ENCODE data around the gene ANKFN1.
"Not testable (repeated sequence)": the region's sequence is repeated elsewhere in the genome, so short reads cannot be mapped to it uniquely, and the experiment has no call there.

ANKFN1 gene

GRCh38 chr17:56317351-56318208, 164.3 kb downstream of the ANKFN1 start:
- H3K27ac ChIP-seq: no peak overlapping the region

GRCh38 chr17:56319531-56319930, 166.3 kb downstream of the ANKFN1 start:
- no peak overlapping the region for H3K27ac ChIP-seq
- no peak overlapping the region for H3K4me3 ChIP-seq

More at GRCh38 chr17:56317351-56318208, 164.3 kb downstream of the ANKFN1 start:
- no peak overlapping the region for H3K4me3 ChIP-seq

GRCh38 chr17:56320443-56320842, 167.2 kb downstream of the ANKFN1 start:
- H3K4me3 ChIP-seq: no peak overlapping the region
- H3K27ac ChIP-seq: no peak overlapping the region

GRCh38 chr17:56322991-56323390, 169.7 kb downstream of the ANKFN1 start:
- Histone ChIP-seq H3K4me3 (no peak overlapping the region), H3K27ac (no peak overlapping the region)

DNA sequence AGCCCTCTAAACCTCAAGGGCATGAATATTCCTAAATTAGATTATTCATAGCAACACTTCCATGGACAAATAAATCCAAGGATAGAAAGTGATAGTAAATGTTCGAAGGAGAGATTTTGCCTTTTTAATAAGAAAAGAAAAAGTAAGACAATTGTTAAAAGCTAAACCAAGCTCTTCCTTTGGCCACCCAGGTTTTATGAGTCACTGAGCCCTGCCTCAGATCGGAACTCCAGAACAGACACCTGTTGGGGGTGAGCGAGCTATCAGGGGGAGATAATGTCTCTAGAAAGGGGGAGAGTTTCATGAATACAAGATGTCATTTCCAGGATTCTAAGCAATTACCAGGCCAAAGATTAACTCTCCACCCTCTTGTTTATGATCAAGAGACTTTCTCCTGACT, 171.4 kb downstream of the ANKFN1 start:
- H3K4me3 ChIP-seq: no peak overlapping the region
- H3K27ac ChIP-seq: no peak overlapping the region

- Histone ChIP-seq H3K27ac (no peak overlapping the region), H3K4me3 (no peak overlapping the region)
Measured at GRCh38 chr17:56325313-56326000, 172.2 kb downstream of the ANKFN1 start.

DNA sequence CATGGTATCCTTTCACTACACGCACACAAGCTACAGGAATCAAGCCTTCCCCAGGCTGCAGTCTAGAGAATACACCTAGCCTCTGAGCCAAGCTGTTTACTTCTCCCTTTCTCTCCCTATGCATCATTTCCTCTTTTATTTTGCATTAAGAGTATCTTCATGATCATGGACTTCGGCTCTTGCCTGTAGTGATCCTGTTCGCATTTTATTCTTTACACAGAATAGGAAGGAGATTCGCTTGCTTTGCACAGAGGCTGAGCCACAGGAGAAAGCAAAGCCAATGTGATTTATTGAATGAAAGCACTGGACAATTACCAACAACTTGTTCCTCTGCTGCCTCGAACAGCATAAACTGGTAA, 172.7 kb downstream of the ANKFN1 start:
- Histone ChIP-seq H3K27ac (no peak overlapping the region), H3K4me3 (no peak overlapping the region)

GRCh38 chr17:56347639-56348038, 194.4 kb downstream of the ANKFN1 start:
- no peak overlapping the region for H3K4me3 ChIP-seq
- H3K27ac ChIP-seq: no peak overlapping the region

- no peak overlapping the region for H3K4me3 ChIP-seq
- no peak overlapping the region for H3K27ac ChIP-seq
Measured at GRCh38 chr17:56350592-56350991, 197.3 kb downstream of the ANKFN1 start.

DNA sequence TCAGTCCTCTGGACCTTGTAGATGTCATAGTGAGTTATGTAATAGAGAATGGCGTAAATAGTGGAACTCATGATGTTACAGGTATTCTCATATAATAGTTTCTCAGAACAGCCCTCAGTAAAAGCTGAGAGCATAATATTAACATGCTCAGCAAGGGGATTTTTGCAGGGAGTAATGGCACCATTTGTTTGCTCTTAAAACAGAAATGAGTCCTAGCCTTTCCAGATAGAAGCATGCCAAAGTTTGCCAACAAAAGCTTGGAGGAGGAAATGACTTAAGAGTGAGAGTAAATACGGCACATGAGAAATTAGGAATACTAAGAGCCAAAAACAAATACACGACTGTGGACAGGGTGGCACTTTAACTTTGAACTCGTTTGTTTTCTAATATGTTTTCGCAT, 198.4 kb downstream of the ANKFN1 start:
- Histone ChIP-seq H3K4me3 (no peak overlapping the region), H3K27ac (no peak overlapping the region)

DNA sequence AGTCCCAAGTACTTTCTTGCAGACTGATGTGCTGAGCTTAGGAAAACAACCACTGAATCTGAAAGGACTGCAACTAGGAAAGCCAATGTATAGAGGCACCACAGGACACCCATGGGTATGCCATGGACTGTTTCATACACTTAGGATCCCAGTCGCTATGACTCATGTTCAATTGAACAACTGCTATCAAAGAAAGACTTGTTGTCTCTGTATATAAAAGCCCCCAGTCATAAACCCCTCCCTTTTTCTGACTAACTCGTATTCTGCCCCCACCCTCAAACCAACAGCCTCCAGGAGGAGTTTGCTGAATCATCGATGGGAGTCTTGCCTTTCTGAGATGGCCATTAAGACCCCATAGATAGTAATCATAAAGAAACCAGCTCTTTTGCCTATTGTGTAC, 205.4 kb downstream of the ANKFN1 start:
- no peak overlapping the region for H3K4me3 ChIP-seq

GRCh38 chr17:56359518-56359917, 206.2 kb downstream of the ANKFN1 start:
- Histone ChIP-seq H3K27ac (no peak overlapping the region), H3K4me3 (no peak overlapping the region)

More for the DNA sequence above, 205.4 kb downstream of the ANKFN1 start:
- no peak overlapping the region for H3K27ac ChIP-seq

DNA sequence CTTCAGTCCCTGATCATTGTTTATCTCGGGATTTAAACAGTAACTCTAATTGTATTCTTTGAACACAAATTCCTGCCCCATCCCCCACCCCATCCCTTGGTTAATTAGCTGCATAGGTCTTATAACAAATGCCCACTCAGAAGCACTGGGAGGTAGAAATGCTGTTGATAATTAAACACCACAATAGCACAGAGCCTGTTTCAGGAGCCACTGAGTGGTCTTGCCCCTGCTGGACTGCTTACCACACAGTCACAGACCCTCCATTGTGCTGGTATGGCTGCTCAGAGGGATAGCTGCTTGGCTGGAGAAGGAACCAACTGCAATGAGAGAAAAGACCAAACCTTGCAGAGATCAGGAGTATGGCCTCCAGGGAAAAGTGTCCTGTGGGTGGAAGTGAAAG, 214.1 kb downstream of the ANKFN1 start:
- H3K4me3 ChIP-seq: no peak overlapping the region
- no peak overlapping the region for H3K27ac ChIP-seq

- Histone ChIP-seq H3K4me3 (no peak overlapping the region), H3K27ac (no peak overlapping the region)
Measured at GRCh38 chr17:56373981-56374833, 220.9 kb downstream of the ANKFN1 start.

DNA sequence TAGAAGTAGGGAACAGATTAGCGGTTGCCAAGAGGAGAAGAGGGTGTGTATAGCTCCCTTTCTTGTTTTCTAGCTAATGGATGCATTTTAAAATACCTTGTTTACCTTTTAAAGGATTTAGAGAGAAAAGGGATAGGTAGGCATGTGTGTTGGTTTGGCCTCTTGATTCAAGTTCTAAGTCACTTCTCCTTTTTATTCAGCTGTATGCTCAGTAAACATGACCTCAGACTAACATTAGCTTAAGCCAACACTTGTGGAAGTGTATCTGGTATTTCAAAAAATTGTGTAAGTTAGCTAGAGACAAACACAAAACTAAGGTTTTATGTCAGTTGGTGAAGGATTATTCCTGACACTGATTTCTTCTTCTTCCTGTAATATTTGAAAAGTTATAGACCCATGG, 236.1 kb downstream of the ANKFN1 start:
- no peak overlapping the region for H3K27ac ChIP-seq

DNA sequence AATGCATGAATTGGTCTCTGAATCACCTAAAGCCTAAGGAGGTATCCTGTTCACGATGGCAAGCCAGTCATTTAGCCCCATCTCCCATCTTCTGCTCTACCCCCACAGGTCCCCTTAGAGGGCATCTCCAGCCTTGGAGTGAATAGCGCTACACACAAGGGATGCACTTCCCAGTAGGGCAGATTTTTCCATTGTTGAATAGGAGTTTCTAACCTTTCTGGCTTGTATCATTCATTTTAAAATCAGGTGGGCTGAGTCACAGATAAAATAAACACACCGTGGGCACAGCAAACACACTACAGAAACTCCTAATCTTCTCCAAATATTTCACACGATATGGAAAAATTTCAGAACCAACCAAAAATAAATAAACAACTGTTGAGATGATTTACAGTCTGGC, 239.0 kb downstream of the ANKFN1 start:
- Histone ChIP-seq H3K4me3 (no peak overlapping the region), H3K27ac (no peak overlapping the region)

More for the DNA sequence above, 236.1 kb downstream of the ANKFN1 start:
- no peak overlapping the region for H3K4me3 ChIP-seq

- H3K27ac ChIP-seq: no peak overlapping the region
- no peak overlapping the region for H3K4me3 ChIP-seq
Measured at GRCh38 chr17:56393156-56393555, 239.9 kb downstream of the ANKFN1 start.

DNA sequence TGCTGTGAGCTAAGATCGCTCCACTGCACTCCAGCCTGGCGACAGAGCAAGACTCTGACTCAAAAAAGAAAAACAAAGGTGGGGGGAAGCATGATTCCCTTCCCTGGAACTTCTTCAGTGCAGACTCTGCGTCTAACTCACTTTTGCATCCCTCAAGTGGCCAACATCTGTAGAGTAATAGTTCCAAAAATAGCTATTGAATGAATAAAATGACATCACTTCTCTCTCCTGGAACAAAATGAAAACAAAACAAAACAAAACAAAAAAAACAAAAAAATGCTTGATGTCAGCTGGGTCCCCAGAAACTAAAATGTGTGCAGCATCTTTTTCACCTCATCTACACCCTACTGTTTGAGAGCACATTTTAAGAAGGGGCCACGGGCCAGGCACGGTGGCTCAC, 242.5 kb downstream of the ANKFN1 start:
- H3K27ac ChIP-seq: no peak overlapping the region
- H3K4me3 ChIP-seq: no peak overlapping the region

GRCh38 chr17:56407086-56407485, 253.8 kb downstream of the ANKFN1 start:
- Histone ChIP-seq H3K27ac (no peak overlapping the region), H3K4me3 (no peak overlapping the region)

- H3K4me3 ChIP-seq, H3K27ac ChIP-seq: not testable (repeated sequence)
Measured at GRCh38 chr17:56412356-56412755, 259.1 kb downstream of the ANKFN1 start.

All from skin epidermis (tissue), 12 donors.